M059J (cell line): Measurements from ENCODE around the gene CYP17A1. TPM values are rescaled to one million over a fixed set of nuclear protein-coding genes. Genes with fewer than 3 reads are reported as not detected.
A peak's percentile ranks its signal among the peaks of the same experiment; 100 is the strongest.
"Not testable (repeated sequence)": the region's sequence is repeated elsewhere in the genome, so short reads cannot be mapped to it uniquely, and the experiment has no call there.

ENCODE experiments used
- DNase-seq: peaks from one replicate; pipeline ENCODE4 v3.0.0-alpha.2; 2012; ENCODE audit warnings: low read depth
- total RNA-seq: library from RNA; depleted of rRNA; stranded (reverse); fragments of >200 nt; shearing (Covaris generic); gene quantifications from 2 replicates; pipeline ENCODE4 v1.2.3, GENCODE V29; 2014

The CYP17A1 gene
- total RNA-seq, 1 experiment from 2014 or later, result not detected

DNA sequence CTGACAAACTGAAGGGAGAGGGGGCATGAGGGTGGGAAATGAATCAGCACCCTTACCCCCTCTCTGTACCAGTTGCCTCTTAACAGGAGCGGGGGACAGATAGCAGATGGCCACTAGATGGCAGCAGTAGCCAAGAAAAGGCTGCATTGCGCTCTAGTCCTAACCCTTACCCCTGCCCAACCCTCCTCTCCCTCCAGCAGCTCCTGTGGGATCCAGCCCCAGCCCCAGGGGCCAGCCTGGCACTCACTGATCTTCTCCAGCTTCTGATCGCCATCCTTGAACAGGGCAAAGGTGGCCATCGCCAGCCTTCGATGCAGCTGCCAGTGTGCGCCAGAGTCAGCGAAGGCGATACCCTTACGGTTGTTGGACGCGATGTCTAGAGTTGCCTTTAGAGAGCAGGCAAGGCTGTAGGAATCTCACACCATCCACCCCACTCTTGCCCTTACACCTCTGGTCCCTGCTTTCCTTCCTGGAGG, 2.2 kb downstream of the CYP17A1 start:
- DNase-seq, result peak; percentile 65

DNA sequence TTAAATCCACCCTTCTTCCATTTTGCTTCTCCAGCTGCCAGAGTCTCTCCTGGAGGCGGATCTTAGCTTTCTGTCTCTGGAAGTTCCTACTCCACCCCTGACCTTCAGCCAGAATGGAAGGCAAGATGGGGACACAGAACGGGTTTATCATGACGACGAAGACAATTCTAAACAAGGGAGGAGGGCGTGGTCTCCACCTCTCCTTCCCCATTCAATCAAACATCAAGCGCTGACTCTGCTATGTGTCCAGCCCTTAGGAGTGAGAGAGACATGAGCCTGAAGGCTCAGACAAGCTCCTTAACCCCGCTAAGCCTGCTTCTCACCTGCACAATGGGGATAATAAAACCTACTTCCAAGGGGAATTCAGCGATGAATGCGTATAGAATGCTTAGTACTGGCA, 3.1 kb downstream of the CYP17A1 start:
- DNase-seq, result no peak

DNA sequence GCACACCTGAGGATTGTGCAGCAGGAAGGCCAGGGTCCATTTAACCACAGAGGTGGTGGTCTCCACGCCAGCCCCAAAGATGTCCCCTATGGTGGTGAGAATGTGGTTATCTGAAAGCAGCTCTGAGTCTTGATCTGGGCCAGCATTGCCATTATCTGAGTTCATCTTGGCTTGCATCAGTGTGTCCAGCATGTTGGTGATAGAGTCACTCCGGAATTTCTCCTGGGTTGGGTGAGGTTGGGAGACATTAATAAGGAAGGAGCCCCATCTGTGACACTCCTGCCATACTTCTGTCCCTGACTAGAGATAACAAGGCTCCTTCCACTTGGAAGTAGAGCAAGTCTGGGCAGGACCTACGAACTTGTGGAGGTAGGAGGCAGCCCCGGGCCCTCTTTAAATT, 4.2 kb downstream of the CYP17A1 start:
- DNase-seq, result peak; percentile 18

DNA sequence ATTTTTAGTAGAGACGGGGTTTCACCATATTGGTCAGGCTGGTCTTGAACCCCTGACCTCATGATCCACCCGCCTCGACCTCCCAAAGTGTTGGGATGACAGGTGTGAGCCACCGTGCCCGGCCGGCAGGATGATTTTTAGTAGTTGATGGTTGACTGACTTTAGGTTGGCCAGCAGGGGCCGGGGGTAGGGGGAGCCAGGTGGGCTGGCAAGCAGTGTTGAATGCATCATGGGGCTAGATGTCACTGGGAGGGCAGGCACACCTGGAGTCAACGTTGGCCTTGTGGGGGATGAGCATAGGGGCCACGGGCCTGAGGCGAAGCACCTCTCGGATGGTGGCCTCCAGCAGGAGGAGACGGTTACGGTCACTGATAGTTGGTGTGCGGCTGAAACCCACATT, 5.0 kb downstream of the CYP17A1 start:
- no peak for DNase-seq

DNA sequence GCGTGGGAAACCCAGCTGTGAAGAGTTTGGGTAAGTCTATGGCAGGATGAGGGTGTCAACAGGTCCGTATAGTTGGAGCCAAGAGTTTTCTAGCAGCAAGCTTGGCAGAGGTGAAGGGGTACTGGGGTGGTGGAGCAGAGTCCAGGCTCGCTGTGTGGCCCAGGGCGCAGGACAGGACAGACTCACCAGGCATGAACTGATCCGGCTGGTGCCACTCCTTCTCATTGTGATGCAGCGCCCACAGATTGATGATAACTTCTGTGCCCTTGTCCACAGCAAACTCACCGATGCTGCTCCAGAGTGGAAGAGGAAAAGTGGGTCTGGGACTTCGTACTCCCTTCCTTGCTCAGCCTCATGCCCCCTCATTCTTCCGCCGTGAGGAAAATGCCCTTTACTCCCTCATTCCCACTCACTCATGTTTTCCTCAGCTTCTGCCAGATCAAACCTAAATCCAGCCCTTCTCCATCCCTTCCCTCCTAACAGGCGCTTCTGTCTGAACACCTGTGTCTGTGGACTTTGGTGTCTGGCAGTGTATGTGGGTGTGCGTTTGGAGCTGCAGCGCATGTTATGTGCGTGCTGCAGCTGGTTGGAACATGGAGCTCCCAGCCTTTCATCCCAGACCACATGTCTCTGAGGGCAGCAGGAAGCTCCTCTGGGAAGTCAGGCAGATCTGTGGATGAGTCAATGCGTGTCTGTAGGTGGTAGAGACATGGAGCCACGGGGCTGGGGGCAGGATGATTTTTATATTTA, 5.7 kb downstream of the CYP17A1 start:
- no peak for DNase-seq

DNA sequence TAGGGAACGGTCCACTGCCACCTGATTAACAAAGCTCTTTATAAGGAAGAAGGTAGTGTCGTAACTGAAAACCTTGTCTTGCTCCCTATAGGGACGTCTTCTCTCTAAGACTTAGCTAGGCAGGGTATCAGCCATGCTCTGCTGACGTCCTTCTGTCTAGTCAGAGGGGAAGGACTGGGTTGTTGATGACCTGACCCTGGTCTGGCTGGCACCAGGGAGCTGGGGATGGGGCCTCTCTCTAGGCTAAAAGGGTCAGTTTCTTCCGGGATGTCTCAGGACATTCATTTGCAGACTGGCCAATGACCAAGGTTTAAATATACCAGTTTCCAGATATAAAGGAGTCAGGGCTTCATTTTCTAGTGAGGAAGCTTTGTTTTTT, 9.6 kb downstream of the CYP17A1 start:
- DNase-seq, result no peak

DNA sequence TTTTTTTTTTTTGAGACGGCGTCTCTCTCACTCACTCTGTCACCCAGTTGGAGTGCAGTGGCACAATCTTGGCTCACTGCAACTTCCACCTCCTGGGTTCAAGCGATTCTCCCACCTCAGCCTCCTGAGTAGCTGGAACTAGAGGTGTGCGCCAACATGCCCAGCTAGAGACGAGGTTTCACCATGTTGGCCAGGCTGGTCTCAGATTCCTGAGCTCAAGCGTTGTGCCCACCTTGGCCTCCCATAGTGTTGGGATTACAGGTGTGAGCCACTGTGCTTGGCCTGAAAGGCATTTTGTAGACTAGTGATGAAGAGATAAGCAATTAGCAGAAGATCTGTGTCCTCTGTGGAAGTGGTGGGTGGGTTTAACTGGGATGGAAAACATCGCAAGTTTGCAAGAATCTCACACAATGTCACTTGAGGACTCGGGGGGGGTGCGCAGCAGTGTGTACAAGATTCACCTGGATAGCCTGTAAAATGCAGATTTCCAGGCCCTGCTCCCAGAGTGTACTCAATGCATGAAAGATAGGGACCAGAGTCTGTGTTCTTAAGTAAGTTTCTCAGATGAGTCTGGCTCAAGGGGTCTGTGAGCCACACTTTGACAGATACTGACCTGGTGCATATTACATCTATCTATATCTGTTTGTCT, 10.9 kb downstream of the CYP17A1 start:
- DNase-seq, result no peak

DNA sequence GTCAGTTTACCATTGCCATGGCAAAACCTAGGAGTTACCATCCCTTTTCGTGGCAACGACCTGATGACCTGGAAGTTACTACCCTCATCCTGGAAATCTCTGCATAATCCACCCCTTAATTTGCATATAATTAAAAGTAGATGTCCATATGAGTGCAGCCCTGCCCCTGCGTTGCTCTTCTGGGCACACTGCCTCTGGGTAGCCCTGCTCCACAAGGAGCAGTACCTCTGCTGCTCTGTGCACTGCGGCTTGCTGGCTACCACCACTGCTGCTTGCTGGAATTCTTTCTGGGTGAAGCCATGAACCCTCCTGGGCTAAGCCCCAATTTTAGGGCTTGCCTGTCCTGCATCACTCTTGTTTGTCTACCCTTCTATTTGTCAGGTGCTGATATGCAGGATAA, 12.5 kb downstream of the CYP17A1 start:
- DNase-seq, result no peak

DNA sequence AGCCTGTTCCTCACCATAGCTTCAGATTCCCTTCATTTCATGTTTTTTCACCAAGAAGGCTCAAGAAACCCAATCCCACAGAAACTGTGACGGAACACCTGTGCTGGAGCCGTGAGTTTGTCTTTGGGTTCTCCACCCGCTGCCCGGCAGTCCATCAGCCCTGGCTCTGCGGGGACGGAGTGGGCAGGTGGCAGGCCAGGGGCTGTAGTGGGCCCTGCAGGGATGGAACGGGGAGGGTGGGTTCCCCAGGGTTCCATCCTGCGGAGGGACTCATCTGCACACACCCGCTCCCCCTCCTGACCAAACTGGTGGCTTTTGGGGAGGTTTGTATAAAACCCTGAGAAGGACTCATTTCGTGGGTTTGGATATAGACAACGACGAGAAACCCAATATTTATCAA, 15.0 kb downstream of the CYP17A1 start:
- DNase-seq, result no peak

DNA sequence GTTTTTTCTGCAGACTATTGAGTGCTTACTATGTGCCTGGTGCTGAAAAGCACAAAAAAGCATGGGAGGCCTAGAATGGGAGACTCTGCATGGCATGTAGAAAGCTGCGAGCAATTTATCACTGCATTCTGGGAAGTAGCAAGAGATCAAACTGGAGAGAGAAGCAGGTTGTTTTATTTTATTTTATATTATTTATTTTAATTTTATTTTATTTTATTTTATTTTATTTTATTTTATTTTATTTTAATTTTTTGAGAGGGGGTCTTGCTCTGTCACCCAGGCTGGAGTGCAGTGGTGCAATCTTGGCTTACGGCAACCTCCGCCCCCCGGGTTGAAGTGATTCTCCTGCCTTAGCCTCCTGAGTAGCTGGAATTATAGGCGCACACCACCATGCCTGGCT, 17.2 kb downstream of the CYP17A1 start:
- DNase-seq, result not testable (repeated sequence)

DNA sequence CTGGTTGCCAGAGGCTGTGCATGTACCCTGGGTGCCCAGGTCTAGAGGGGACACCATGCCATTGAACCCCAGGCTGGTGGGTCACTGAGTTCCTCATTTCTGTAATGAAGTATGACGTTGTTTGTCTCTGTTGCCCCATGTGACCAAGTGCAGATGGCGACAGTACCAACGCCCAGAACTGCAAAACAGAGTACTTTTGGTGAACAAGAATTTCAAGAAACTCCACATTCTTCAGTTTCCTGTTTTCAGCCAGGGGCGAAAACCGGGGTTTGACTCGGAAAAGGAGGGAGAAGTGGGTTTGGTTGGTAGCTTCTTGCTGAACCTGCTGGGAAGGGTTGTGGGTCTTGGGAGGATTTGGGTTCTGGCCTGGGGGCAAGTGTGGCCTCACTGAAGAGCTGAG, 18.2 kb downstream of the CYP17A1 start:
- DNase-seq, result no peak

DNA sequence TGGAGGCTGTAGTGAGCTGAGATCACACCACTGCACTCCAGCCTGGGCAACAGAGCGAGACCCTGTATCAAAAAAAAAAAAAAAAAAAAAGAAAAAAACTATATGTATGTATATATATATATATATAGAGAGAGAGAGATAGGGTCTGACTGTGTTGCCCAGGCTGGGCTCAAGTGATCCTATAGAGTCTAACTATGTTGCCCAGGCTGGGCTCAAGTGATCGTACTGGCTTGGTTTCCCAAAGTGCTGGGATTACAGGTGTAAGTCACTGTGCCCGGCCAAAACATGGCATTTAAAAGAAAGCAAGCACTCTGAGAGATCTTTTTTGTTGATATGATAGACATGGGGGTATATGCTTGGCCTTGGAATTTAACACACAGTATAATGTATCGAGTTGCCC, 20.0 kb downstream of the CYP17A1 start:
- DNase-seq, result no peak

DNA sequence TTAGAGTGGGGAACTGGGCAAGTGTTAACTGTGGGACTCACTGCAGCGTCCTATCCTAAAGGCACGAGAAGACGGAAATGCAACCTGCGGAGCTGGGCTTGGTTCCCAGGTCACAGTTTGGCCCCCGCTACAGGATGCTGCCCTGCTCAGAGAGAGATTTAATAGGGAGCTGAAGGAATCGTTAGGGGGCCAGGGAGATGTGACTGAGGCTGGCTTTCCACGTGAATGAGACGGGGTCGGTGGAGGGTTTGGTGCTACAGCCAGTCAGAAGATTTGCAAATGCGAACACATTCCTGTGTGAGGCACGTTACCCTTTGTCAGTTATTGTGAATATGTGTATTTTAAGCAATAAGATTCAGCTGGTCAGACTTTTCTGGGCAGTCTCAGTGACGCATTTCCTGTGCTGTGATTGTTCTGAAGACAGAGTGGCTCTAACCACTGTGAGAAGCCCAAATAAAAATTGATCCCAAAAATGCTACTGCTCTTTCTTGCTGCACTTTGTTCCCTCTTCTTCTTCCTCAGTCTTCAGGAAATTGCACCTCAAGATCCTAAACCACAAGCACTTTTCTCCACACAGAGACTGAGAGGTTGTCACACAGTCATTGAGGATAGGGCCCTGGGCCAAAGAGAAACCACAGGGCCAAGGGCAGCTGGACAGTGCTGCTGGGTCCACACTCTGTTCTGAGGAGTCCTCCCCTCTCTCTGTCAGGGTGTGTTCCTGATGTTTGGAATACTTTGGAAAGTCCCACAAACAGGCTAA, 21.2 kb downstream of the CYP17A1 start:
- DNase-seq, result peak; percentile 70

DNA sequence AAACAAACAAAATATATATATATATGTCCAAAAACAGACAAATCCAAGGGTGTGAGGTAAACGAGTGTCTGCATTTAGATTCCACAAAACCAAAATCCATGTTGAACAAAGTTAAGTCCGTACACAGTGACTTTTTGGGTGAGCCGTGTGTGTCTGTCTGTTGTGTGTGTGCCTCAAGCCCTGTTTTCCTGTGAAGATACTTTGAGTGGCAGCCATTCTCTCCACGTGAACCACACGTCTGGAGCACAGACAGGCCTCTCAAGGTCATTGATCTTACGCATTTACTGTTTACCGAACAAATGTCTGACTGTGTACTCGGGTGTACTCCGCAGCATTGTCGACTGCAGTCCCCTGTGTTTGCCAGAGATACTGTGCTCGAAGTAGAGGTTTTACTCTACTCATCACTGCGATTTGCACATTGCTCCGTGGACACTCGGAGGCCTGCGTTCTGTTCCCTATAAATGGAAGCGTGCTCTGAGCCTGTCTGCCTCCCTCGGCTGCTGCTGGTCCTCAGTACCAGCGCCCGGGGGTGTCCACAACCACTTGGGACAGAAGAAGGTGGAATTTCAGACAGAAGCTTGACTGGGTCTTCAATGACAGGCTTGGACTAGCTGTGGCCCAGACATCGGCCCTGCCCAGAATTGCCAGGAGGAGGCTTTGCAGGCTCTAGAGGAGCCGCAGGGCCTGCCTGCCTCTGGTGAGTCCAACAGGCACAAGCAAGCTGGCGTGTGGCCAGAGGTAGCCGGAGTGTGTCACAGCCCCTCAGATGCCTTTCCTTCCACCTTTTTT, 22.1 kb downstream of the CYP17A1 start:
- DNase-seq, result peak; percentile 70

DNA sequence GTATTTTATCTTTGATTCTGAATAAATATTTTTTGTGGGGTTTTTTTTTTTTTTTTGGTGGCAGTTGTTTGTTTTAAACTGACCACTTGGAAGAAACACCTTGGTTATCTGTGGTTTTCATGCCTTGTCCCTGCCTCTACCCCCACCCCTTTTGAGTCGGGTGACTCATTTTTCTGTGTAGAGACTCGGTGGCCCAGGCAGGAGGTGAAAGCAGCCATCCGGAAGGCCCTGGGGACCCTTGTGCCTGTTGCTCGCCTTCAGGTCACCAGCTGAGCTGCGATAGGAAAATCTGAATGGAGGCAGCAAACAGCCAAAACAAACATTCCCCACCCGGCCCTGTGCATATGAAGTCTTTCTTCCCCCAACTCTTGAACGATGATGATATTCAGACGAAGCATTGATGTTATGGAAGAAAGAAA, 22.8 kb downstream of the CYP17A1 start:
- peak; percentile 77 for DNase-seq

DNA sequence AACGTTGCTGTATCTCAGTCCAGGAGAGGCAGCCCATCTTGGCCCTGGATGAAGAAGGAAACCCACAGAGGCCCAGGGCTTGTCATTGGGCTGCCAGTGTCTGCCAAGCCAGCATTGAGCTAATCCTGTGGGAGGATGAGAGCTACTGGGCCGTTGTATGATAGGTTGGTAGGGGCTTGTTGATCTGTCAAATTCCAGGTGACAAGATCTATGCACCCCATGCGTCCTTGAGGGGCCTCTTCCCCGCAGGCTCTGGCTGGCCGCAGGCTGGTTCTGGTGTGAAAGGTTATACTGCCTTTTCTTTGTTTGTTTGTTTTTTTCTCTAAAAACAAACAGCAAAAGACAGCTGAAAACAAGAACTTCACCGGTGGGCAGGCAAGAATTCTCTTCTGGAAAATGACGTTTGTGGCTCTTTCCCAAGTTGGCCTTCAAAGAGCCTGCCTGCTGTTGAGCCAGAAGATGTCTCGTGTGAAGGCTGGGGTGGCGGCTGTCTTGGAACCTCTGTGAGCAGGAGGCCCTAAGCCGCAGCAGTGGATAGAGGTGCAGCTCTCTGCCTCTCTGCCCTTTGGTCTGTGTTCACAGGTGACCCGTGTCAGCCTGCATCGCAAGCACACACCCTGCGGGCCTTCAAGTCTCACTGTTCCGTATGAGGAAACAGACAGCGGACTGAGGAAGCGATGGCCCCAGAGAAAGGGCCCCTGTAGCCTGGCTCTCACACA, 23.3 kb downstream of the CYP17A1 start:
- peak; percentile 24 for DNase-seq

DNA sequence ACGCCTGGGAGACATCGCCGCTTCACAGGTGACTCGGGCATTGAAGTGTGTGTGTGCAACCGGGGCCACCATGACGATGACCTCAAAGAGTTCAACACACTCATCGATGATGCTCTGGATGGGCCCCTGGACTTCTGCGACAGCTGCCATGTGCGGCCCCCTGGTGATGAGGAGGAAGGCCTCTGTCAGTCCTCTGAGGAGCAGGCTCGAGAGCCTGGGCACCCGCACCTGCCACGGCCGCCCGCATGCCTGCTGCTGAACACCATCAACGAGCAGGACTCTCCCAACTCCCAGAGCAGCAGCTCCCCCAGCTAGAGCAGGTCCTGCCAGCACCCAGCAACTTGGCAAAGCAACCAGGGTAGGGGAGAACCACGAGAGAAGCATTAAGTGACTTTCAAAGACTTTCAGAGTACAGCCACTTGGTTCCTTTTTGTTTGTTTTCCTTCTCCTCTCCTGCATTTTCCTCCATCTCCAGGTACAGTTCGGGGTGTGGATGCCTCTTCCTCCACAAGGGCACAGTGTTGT, 24.1 kb downstream of the CYP17A1 start:
- no peak for DNase-seq

DNA sequence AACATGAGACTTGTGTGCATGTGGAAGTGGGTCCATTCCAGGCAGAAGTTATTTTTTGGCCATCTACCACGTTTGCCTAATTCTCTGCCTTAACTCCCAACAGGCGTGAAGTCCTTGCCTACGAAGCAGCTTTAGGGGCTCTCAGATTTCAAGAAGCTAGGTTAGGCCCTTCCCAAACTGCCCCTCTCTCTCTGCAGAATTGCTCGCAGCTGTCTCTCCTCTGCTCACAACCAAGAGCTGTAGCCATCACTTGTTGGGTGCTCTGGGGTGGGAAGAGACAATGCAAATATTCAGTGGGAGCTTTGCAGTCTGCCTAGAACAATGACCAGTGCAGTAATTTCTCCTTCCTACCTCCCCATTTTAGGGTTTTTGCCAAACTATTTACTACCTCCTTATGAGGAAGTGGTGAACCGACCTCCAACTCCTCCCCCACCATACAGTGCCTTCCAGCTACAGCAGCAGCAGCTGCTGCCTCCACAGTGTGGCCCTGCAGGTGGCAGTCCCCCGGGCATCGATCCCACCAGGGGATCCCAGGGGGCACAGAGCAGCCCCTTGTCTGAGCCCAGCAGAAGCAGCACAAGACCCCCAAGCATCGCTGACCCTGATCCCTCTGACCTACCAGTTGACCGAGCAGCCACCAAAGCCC, 24.9 kb downstream of the CYP17A1 start:
- DNase-seq, result peak; percentile 15

DNA sequence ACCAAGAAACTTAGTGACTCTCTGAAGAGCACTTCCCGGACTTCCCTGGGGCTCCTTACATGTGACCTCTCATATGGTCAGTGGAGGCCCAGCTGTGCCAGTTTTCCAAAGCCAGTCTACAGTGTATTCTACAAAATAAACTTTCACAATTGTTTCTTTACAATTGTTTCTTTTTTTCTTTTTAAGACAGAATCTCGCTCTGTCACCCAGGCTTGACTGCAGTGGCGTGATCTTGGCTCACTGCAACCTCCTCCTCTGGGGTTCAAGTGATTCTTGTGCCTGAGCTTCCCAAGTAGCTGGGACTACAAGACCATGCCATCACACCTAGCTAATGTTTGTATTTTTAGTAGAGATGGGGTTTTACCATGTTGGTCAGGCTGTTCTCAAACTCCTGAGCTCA, 25.9 kb downstream of the CYP17A1 start:
- DNase-seq, result no peak

DNA sequence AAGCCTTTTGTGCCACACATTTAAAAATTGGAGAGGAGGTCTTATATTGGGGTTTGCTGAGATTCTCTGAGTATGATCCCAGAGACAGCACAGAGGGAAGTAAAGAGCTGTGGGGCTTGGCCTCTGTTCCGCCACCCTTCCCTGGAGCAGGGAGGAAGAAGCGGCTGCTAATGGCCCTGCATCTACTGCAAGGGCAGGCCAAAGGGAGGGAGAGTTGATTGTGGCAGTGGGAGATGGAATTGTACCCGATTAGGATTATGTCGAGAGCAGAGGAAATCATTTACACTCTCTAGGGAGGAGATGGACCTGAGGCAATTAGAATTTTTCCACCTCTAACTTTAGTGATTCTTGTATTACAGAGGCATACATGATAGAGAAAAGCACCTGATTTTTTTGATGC, 28.8 kb downstream of the CYP17A1 start:
- DNase-seq, result no peak
